Peyer's patch (tissue), 4 donors: ENCODE measurements around the gene TSPOAP1.

Experiments used
- POLR2A ChIP-seq, 2 donors: fragments of 450-650 bp; IDR thresholded peaks; one replicate each; pipeline ENCODE4 v1.5.1; 2017; ENCODE audit warnings: antibody characterized with exemption in 2 of 2, mild to moderate bottlenecking in 2 of 2, moderate library complexity in 2 of 2
- TF ChIP-seq, protein P1 (sequence below), 6 experiments: fragments of 450-650 bp in 4 of 6; fragments of 200-600 bp in 2 of 6; sonication (generic) in 1 of 6; IDR thresholded peaks; one replicate each; pipeline ENCODE4 v1.5.1; 2017 to 2019; ENCODE audit warnings: antibody characterized with exemption in 6 of 6, mild to moderate bottlenecking in 3 of 6, moderate library complexity in 1 of 6

GRCh38 chr17:58351182-58351581, 22.6 kb upstream of the TSPOAP1 start:
- TF ChIP-seq, protein P1, sequence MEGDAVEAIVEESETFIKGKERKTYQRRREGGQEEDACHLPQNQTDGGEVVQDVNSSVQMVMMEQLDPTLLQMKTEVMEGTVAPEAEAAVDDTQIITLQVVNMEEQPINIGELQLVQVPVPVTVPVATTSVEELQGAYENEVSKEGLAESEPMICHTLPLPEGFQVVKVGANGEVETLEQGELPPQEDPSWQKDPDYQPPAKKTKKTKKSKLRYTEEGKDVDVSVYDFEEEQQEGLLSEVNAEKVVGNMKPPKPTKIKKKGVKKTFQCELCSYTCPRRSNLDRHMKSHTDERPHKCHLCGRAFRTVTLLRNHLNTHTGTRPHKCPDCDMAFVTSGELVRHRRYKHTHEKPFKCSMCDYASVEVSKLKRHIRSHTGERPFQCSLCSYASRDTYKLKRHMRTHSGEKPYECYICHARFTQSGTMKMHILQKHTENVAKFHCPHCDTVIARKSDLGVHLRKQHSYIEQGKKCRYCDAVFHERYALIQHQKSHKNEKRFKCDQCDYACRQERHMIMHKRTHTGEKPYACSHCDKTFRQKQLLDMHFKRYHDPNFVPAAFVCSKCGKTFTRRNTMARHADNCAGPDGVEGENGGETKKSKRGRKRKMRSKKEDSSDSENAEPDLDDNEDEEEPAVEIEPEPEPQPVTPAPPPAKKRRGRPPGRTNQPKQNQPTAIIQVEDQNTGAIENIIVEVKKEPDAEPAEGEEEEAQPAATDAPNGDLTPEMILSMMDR (IDR thresholded peaks at IDR 0.05) = no peak
- TF ChIP-seq POLR2A (IDR thresholded peaks at IDR 0.05) = no peak
